Measurements from ENCODE around the gene SAP25.
"Not testable (repeated sequence)": the region's sequence is repeated elsewhere in the genome, so short reads cannot be mapped to it uniquely, and the experiment has no call there.

Gene SAP25

DNA sequence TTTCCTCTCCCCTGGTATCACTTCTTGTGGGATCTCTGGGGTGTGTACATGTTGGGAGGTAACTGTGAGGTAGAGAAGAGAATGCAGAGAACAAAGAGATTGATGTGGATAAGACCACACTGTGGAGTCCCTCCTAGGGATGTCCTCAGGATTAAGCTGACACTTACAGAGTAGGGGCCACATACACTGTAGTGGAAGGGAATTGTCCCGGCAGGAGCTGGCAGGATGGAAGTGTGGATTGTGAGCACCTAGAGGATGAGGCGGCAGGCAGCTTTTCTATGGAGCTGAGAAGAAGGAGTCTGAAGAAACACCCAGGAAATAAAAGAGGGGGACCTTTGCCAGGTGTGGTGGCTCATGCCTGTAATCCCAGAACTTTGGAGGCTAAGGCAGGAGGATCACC lies 21.2 kb downstream of the SAP25 start:
- Histone ChIP-seq H3K27me3 (no peaks in the 10 kb centered on the region), H3K27ac (no peak overlapping the region), H3K9ac (no peak overlapping the region), H4K20me1 (no peaks in the 10 kb centered on the region; a peak in 1 of 22 replicates), H3K9me3 (replicated peaks in 1 of 11) (no peaks in the 10 kb centered on the region), H3K36me3 (peaks cover 22 to 75% (median 55%) of the 10 kb centered on the region in 11 experiments), H3K4me2 (no peak overlapping the region), H3K4me3 (no peak overlapping the region), H3K4me1 (peaks cover 32 to 55% (median 32%) of the 10 kb centered on the region in 10 experiments)
- no peak for TF ChIP-seq Cebpa-rat (IDR thresholded peaks at IDR 0.05)

GRCh38 chr7:100548446-100548845 lies 25.3 kb downstream of the SAP25 start:
- not testable (repeated sequence) for H3K9ac ChIP-seq; H3K27me3 ChIP-seq; H3K4me3 ChIP-seq; H3K9me3 ChIP-seq (replicated peaks in 1 of 11); H4K20me1 ChIP-seq
- H3K36me3 ChIP-seq, result peaks cover 8 to 35% (median 23%) of the 10 kb centered on the region in 11 experiments; a peak in 20 of 22 replicates
- peak overlapping the region in 9 of 11 experiments; percentile 1 to 73 (median 62); a peak in 10 of 22 replicates for H3K27ac ChIP-seq
- H3K4me2 ChIP-seq, result peak overlapping the region; percentile 50 to 85 (median 78)
- H3K4me1 ChIP-seq, result peaks cover 60 to 66% (median 62%) of the 10 kb centered on the region in 10 experiments

DNA sequence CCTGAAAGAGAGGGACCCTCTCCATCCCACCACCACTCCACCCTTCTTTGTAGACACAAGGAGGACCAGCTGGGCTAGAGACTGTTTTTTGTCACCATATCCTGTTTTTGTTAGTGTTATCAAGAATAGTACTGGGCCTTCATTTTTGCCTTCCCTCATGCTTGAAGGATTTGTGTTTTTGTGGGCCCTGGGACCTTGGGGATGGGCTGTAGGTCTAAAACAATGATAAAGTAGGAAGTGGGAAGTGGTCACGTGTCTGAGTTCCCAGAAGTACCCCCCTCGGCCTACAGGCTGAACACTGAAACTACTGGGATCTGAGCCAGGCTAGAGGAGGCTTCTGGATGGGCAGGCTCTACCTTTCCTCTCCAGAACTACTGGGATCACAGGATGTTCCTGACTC lies 25.8 kb downstream of the SAP25 start:
- H3K4me1 ChIP-seq, result peaks cover 60 to 66% (median 62%) of the 10 kb centered on the region in 10 experiments
- TF ChIP-seq Cebpa-rat (IDR thresholded peaks at IDR 0.05), result no peak
- peak overlapping the region; percentile 1 to 73 (median 55); a peak in 17 of 22 replicates for H3K27ac ChIP-seq

DNA sequence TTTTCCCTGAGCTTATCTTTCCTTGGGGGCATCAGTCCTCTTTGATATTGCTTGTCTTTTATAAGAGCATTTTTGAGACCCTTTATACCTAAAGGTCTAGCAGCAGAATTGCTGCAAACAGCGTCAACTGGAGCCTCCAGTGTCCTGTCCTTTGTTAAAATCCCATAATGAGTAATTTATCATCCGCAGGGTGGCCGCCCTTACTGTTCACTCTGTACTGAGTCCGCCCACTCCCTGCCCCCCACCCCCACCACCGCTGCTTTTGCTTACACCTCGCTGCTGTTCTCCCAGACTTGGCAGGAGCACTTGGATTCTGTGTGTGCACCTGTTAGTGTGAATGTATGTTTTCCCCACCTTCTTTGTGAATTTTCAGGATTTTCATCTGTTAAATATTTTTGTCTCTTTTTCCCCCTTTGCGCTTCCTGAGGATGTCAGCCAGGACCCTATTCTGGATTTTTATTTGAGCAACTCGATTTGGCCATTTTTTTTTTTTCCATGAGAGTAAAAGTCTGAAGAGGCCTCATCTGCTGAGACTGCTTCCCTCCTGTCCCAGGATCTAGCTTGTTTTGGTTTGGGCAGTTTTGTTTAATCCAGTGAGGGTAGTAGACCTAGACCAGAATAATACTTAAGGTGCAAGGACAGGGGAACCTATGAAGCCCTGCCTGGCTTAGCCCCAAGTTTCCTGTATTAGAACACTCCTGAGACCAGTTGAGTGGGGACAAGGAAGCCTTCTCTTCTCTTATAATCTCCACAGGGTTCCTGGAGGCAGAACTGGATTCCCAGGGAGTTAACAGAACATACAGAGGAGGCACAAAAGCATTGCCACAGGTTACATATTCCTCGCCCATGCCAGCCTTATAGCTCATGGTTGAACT lies 26.5 kb downstream of the SAP25 start:
- peak overlapping the region in 10 of 11 experiments; percentile 1 to 73 (median 58); a peak in 17 of 22 replicates for H3K27ac ChIP-seq
- peak overlapping the region; percentile 50 to 85 (median 78) for H3K4me2 ChIP-seq
- H3K36me3 ChIP-seq, result peaks cover 0 to 23% (median 10%) of the 10 kb centered on the region in 11 experiments; a peak in 16 of 22 replicates
- no peaks in the 10 kb centered on the region for H3K27me3 ChIP-seq
- no peaks in the 10 kb centered on the region for H3K9me3 ChIP-seq (replicated peaks in 1 of 11)
- no peak for TF ChIP-seq Cebpa-rat (IDR thresholded peaks at IDR 0.05)
- no peak overlapping the region for H3K4me3 ChIP-seq
- H3K9ac ChIP-seq, result peak overlapping the region in 4 of 11 experiments; percentile 7 to 35 (median 22); a peak in 6 of 22 replicates
- H3K4me1 ChIP-seq, result peaks cover 60 to 66% (median 62%) of the 10 kb centered on the region in 10 experiments
- H4K20me1 ChIP-seq, result no peaks in the 10 kb centered on the region

More for the DNA sequence above, 25.8 kb downstream of the SAP25 start:
- H3K9ac ChIP-seq, result peak overlapping the region in 5 of 11 experiments; percentile 7 to 41 (median 22); a peak in 8 of 22 replicates
- no peaks in the 10 kb centered on the region for H3K9me3 ChIP-seq (replicated peaks in 1 of 11)
- no peaks in the 10 kb centered on the region for H3K27me3 ChIP-seq
- peak overlapping the region; percentile 50 to 85 (median 78) for H3K4me2 ChIP-seq
- H3K36me3 ChIP-seq, result peaks cover 3 to 30% (median 17%) of the 10 kb centered on the region in 11 experiments; a peak in 20 of 22 replicates
- H4K20me1 ChIP-seq, result no peaks in the 10 kb centered on the region
- H3K4me3 ChIP-seq, result no peak overlapping the region

GRCh38 chr7:100546129-100546925 lies 27.4 kb downstream of the SAP25 start:
- Histone ChIP-seq H4K20me1 (no peaks in the 10 kb centered on the region), H3K27me3 (no peaks in the 10 kb centered on the region), H3K36me3 (peaks cover 0 to 14% (median 5%) of the 10 kb centered on the region in 11 experiments; a peak in 10 of 22 replicates), H3K4me2 (peak overlapping the region; percentile 44 to 85 (median 77)), H3K27ac (peak overlapping the region in 9 of 11 experiments; percentile 16 to 62 (median 37); a peak in 14 of 22 replicates), H3K4me3 (no peak overlapping the region), H3K9ac (peak overlapping the region in 5 of 11 experiments; percentile 0 to 39 (median 22); a peak in 8 of 22 replicates), H3K4me1 (peaks cover 60 to 66% (median 62%) of the 10 kb centered on the region in 10 experiments), H3K9me3 (replicated peaks in 1 of 11) (no peaks in the 10 kb centered on the region)
- TF ChIP-seq Cebpa-rat (IDR thresholded peaks at IDR 0.05), result no peak

GRCh38 chr7:100545360-100546128 lies 28.2 kb downstream of the SAP25 start:
- TF ChIP-seq Cebpa-rat (IDR thresholded peaks at IDR 0.05), result no peak
- Histone ChIP-seq H3K4me2 (peak overlapping the region; percentile 44 to 85 (median 77)), H4K20me1 (no peaks in the 10 kb centered on the region), H3K36me3 (peaks cover 0 to 12% (median 4%) of the 10 kb centered on the region in 11 experiments; a peak in 8 of 22 replicates), H3K9me3 (replicated peaks in 1 of 11) (no peaks in the 10 kb centered on the region), H3K4me1 (peaks cover 58 to 70% (median 62%) of the 10 kb centered on the region in 10 experiments), H3K27me3 (no peaks in the 10 kb centered on the region), H3K4me3 (no peak overlapping the region), H3K9ac (peak overlapping the region in 6 of 11 experiments; percentile 0 to 39 (median 21); a peak in 10 of 22 replicates), H3K27ac (peak overlapping the region in 8 of 11 experiments; percentile 16 to 62 (median 42); a peak in 15 of 22 replicates)

DNA sequence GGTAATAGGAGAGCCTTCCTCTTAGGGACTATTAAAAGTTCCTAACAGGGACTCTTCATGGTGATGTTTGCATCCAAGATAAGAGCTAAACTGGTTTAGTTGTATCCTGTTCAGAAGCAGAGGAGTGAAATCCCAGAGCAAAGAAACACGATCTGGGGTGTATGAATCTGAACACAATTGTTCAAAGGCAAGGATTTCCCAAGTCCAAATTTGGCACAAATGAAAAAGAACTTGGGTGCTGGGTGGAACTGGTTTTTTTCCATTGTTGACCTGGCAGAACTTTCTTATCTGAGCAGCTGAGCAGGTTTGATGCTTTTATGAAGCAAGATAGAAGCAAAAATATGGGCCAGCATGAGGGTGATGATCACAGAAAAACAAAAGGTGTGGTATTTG lies 28.7 kb downstream of the SAP25 start:
- no peaks in the 10 kb centered on the region; a peak in 1 of 22 replicates for H4K20me1 ChIP-seq
- H3K4me3 ChIP-seq, result no peak overlapping the region
- peak overlapping the region in 7 of 11 experiments; percentile 3 to 62 (median 36); a peak in 8 of 22 replicates for H3K27ac ChIP-seq
- no peak for TF ChIP-seq Cebpa-rat (IDR thresholded peaks at IDR 0.05)
- H3K9me3 ChIP-seq (replicated peaks in 1 of 11), result no peaks in the 10 kb centered on the region
- H3K4me2 ChIP-seq, result peak overlapping the region; percentile 44 to 85 (median 77); a peak in 21 of 22 replicates
- H3K9ac ChIP-seq, result peak overlapping the region in 3 of 11 experiments; percentile 16 to 39 (median 20); a peak in 1 of 22 replicates
- H3K4me1 ChIP-seq, result peaks cover 56 to 70% (median 62%) of the 10 kb centered on the region in 10 experiments
- no peaks in the 10 kb centered on the region for H3K27me3 ChIP-seq
- H3K36me3 ChIP-seq, result peaks cover 0 to 12% (median 4%) of the 10 kb centered on the region in 11 experiments; a peak in 7 of 22 replicates

DNA sequence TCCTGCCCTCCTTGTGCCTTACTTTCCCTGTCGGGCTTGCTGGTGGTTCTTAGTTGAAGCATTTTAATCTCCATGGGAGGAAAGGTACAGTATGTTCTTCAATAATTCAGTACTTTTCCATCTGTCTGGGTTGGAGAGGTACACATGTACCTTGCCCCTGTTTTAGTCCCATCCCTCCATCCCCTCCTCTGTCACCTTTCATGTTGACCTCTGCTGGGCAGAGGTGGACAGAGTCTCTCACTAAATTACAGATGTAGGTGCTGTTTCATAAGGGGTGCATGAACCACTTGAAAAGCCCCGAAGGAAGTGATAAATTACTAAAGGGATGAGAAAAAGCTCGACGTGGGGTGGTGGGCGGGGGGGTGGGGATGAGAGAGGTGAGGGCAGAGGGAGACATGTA lies 29.3 kb downstream of the SAP25 start:
- H3K4me2 ChIP-seq, result peak overlapping the region in 1 of 11 experiments; percentile 80; a peak in 1 of 22 replicates
- peaks cover 54 to 69% (median 61%) of the 10 kb centered on the region in 10 experiments for H3K4me1 ChIP-seq
- peaks cover 0 to 7% (median under 1%) of the 10 kb centered on the region in 11 experiments; a peak in 7 of 22 replicates for H3K36me3 ChIP-seq
- no peak overlapping the region for H3K4me3 ChIP-seq
- H3K27ac ChIP-seq, result no peak overlapping the region
- H4K20me1 ChIP-seq, result no peaks in the 10 kb centered on the region; a peak in 1 of 22 replicates
- no peak for TF ChIP-seq Cebpa-rat (IDR thresholded peaks at IDR 0.05)
- H3K9ac ChIP-seq, result no peak overlapping the region
- no peaks in the 10 kb centered on the region for H3K9me3 ChIP-seq (replicated peaks in 1 of 11)
- H3K27me3 ChIP-seq, result no peaks in the 10 kb centered on the region

All from BLaER1 treated with 17β-estradiol and CSF1 and Interleukin-3, amounts not matched to agents 10 nM and 100 nM (cell line).